ENCODE data around the gene KIF1C.

- TF ChIP-seq EZH2phosphoT487 (IDR thresholded peaks at IDR 0.05), result no peak
- TF ChIP-seq, protein P1, sequence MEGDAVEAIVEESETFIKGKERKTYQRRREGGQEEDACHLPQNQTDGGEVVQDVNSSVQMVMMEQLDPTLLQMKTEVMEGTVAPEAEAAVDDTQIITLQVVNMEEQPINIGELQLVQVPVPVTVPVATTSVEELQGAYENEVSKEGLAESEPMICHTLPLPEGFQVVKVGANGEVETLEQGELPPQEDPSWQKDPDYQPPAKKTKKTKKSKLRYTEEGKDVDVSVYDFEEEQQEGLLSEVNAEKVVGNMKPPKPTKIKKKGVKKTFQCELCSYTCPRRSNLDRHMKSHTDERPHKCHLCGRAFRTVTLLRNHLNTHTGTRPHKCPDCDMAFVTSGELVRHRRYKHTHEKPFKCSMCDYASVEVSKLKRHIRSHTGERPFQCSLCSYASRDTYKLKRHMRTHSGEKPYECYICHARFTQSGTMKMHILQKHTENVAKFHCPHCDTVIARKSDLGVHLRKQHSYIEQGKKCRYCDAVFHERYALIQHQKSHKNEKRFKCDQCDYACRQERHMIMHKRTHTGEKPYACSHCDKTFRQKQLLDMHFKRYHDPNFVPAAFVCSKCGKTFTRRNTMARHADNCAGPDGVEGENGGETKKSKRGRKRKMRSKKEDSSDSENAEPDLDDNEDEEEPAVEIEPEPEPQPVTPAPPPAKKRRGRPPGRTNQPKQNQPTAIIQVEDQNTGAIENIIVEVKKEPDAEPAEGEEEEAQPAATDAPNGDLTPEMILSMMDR (IDR thresholded peaks at IDR 0.05), result no peak
These were observed 1.1 kb downstream of the KIF1C start for GRCh38 chr17:4998732-4999429.

Measured in neural progenitor cell (in vitro differentiated cells).